ENCODE data around the gene ARHGEF16. TPM values are rescaled to one million over a fixed set of nuclear protein-coding genes. Genes with fewer than 3 reads are reported as not detected.

Gene ARHGEF16
- total RNA-seq, 1 experiment from 2014 or later: not detected

DNA sequence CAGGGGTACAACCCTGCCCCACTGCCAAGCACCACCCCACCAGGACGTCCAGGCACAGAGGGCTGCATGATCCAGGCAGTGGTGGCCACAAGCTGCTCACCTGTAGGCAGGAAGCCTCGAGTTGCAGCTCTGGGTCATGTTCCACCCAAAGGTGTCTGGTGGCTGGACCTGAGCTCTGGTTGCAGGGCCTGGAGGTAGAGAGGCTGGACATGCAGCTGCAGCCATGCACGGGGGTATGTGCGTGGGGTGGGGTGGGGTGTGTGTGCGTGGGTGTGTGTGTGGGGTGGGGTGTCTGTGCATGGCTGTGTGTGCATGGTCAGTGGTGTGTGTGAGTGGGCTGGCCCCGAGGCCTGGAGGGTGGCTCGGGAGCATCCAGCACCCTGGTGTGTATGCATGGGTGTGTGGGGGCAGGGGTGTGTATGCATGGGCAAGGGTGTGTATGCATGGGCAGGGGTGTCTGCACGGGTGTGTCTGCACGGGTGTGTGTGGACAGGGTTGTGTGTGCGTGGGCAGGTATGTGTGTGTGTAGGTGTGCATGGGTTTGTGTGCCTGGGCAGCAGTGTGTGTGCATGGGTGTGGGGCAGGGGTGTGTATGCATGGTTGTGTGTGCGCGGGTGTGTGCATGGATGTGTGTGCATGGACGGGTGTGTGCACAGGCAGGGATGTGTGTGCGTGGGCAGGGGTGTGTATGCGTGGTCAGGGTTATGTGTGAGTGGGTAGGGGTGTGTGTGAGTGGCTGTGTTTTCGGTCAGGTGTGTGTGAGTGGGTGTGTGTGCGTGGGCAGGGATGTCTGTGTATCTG is 15.6 kb downstream of the ARHGEF16 start:
- Histone ChIP-seq H3K9ac (ENCODE audit: low read length) (no peak overlapping the region), H3K4me2 (ENCODE audit: low read depth, low read length, poor library complexity, severe bottlenecking) (no peak overlapping the region), H3K36me3 (ENCODE audit: insufficient read depth, low read length) (no peaks in the 10 kb centered on the region), H3K9me2 (replicated peaks; ENCODE audit: insufficient read depth, low read length) (no peaks in the 10 kb centered on the region), H2AFZ (ENCODE audit: low read length) (no peak overlapping the region), H4K20me1 (ENCODE audit: insufficient read depth, low read depth, low read length) (no peaks in the 10 kb centered on the region), H3K27ac (ENCODE audit: low read length) (no peak overlapping the region), H3K4me1 (ENCODE audit: low read length) (no peaks in the 10 kb centered on the region), H3K9me3 (ENCODE audit: low read length) (no peaks in the 10 kb centered on the region), H3K4me3 (ENCODE audit: low read length) (no peak overlapping the region), H3K27me3 (ENCODE audit: low read length) (no peaks in the 10 kb centered on the region), H3K79me2 (ENCODE audit: low read length) (no peaks in the 10 kb centered on the region)
- no peak for DNase-seq

DNA sequence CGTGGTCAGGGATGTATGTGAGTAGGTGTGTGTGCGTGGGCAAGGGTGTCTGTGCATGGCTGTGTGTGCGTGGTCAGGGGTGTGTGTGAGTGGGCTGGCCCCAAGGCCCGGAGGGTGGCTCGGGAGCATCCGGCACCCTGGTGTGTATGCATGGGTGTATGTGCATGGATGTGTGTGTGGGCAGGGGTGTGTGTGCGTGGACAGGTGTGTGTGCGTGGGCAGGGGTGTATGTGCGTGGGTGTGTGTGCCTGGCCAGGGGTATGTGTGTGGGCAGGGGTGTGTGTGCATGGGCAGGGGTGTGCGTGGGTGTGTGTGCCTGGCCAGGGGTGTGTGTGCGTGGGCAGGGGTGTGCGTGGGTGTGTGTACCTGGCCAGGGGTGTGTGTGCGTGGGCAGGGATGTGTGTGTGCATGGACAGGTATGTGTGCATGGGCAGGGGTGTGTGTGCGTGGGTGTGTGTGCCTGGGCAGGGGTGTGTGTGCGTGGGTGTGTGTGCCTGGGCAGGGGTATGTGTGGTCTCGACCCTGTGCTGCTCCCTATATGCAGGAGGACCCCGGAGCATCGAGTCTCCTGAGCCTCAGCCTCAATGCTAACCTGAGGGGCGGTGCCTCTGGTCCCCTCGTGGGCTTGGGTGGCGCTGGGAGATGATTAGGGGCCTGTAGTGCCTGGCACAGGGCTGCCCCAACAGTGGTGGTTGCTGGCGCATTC is 16.3 kb downstream of the ARHGEF16 start:
- Histone ChIP-seq H3K27ac (ENCODE audit: low read length) (no peak overlapping the region), H3K9me2 (replicated peaks; ENCODE audit: insufficient read depth, low read length) (no peaks in the 10 kb centered on the region), H3K27me3 (ENCODE audit: low read length) (no peaks in the 10 kb centered on the region), H3K4me1 (ENCODE audit: low read length) (no peaks in the 10 kb centered on the region), H3K9ac (ENCODE audit: low read length) (no peak overlapping the region), H3K79me2 (ENCODE audit: low read length) (no peaks in the 10 kb centered on the region), H2AFZ (ENCODE audit: low read length) (no peak overlapping the region), H3K36me3 (ENCODE audit: insufficient read depth, low read length) (no peaks in the 10 kb centered on the region), H3K4me2 (ENCODE audit: low read depth, low read length, poor library complexity, severe bottlenecking) (no peak overlapping the region), H3K9me3 (ENCODE audit: low read length) (no peaks in the 10 kb centered on the region), H4K20me1 (ENCODE audit: insufficient read depth, low read depth, low read length) (no peaks in the 10 kb centered on the region), H3K4me3 (ENCODE audit: low read length) (no peak overlapping the region)
- DNase-seq: no peak

DNA sequence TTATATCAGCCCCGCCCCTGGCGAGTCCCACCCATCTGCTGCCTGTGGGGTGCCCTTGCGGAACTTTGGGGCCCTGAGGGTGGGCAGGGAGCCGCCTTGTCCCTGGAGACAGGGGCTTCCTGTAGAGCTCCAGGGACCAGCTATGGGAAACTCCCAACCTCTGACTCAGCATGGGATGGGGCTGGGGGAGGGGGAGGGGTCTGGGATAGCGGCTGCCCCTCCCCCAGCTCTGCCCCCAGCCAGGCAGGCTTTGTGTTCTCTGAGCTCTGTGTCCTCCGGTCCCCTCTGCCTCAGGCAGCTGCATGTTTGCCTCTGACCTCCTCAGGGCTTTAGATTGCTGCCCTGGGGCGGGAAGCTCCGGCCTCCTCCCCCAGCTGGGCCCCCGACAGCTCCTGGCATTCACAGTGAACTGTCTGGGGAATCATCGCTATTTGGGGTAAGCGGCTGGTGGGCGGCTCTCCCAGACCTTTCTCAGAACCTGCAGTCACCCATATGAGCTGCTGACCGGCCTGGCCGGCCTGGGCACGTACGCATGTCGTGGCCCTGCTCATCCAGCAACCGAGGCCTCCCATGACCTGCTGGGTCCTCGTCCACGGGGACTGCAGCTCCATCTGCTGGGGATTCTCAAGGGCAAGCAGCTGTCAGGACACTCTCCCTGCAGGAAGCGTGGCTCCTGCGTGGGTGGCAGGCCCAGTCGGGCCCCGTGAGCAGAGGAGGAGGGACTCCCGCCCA is 17.1 kb downstream of the ARHGEF16 start:
- H3K79me2 ChIP-seq (ENCODE audit: low read length): no peaks in the 10 kb centered on the region
- H3K4me2 ChIP-seq (ENCODE audit: low read depth, low read length, poor library complexity, severe bottlenecking): no peak overlapping the region

DNA sequence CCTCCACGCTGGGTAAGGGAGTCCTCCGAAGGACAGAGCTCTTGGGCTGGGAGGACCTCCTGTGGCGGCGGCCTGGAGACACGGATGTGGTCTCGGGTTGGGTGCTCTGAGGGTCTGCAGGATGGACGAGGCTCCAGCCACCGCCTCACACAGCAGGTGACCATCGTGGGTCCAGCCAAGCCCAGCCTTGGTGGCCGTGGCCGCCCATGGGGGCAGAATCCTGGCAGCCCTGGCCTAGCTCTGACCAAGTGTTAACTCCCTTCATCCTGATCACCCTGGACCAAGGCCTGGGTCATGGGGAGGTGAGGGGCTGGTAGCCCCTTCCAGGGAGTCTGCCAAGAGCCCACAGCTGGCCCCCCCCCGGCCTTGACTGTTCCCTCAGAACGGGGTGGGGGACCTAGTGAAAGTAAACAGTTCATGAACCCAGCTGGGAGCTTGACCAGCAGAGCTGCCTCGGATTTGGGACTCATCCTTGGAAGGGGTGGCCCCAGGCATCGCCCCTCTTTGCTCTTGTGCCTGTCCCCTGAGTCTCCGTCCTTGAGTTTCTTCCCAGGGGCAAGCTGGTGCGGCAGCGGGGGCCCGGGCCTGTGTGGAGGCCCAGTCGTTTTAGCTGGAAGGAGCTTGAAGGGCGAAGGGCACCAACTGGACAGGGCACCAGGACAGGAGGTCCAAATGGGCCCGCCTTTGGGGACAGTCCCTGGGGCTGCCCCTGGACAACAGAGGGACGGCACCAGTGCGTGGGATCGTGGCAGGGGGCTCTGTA is 17.8 kb downstream of the ARHGEF16 start:
- Histone ChIP-seq H3K27me3 (ENCODE audit: low read length) (no peaks in the 10 kb centered on the region), H3K36me3 (ENCODE audit: insufficient read depth, low read length) (no peaks in the 10 kb centered on the region), H3K4me3 (ENCODE audit: low read length) (no peak overlapping the region), H3K9ac (ENCODE audit: low read length) (no peak overlapping the region), H3K79me2 (ENCODE audit: low read length) (no peaks in the 10 kb centered on the region), H3K4me2 (ENCODE audit: low read depth, low read length, poor library complexity, severe bottlenecking) (no peak overlapping the region), H4K20me1 (ENCODE audit: insufficient read depth, low read depth, low read length) (no peaks in the 10 kb centered on the region), H2AFZ (ENCODE audit: low read length) (no peak overlapping the region), H3K9me2 (replicated peaks; ENCODE audit: insufficient read depth, low read length) (no peaks in the 10 kb centered on the region), H3K27ac (ENCODE audit: low read length) (no peak overlapping the region), H3K4me1 (ENCODE audit: low read length) (no peaks in the 10 kb centered on the region), H3K9me3 (ENCODE audit: low read length) (no peaks in the 10 kb centered on the region)
- no peak for DNase-seq

More for the DNA sequence above, 17.1 kb downstream of the ARHGEF16 start:
- Histone ChIP-seq H3K9ac (ENCODE audit: low read length) (no peak overlapping the region), H4K20me1 (ENCODE audit: insufficient read depth, low read depth, low read length) (no peaks in the 10 kb centered on the region), H3K27me3 (ENCODE audit: low read length) (no peaks in the 10 kb centered on the region), H2AFZ (ENCODE audit: low read length) (no peak overlapping the region), H3K4me1 (ENCODE audit: low read length) (no peaks in the 10 kb centered on the region), H3K4me3 (ENCODE audit: low read length) (no peak overlapping the region), H3K36me3 (ENCODE audit: insufficient read depth, low read length) (no peaks in the 10 kb centered on the region), H3K9me2 (replicated peaks; ENCODE audit: insufficient read depth, low read length) (no peaks in the 10 kb centered on the region), H3K27ac (ENCODE audit: low read length) (no peak overlapping the region), H3K9me3 (ENCODE audit: low read length) (no peaks in the 10 kb centered on the region)
- DNase-seq: no peak

DNA sequence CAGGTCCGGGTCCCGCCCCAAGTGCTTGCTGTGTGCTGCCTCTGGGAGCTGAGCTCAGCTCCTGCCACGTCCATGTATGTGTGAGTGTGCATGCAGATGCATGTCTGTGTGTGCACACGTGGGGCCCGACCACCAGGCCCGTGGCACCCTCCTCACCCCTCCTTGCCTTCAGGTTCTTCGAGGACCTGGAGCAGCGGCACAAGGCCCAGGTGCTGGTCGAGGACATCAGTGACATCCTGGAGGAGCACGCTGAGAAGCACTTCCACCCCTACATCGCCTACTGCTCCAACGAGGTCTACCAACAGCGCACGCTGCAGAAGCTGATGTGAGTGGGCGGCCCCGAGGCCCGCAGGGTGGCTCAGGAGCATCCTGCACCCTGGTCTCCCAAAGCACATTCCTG is 18.4 kb downstream of the ARHGEF16 start:
- H3K27ac ChIP-seq (ENCODE audit: low read length): no peak overlapping the region
- no peaks in the 10 kb centered on the region for H3K4me1 ChIP-seq (ENCODE audit: low read length)
- no peak overlapping the region for H3K4me3 ChIP-seq (ENCODE audit: low read length)
- H3K36me3 ChIP-seq (ENCODE audit: insufficient read depth, low read length): no peaks in the 10 kb centered on the region
- H3K27me3 ChIP-seq (ENCODE audit: low read length): no peaks in the 10 kb centered on the region
- H3K9ac ChIP-seq (ENCODE audit: low read length): no peak overlapping the region
- H3K4me2 ChIP-seq (ENCODE audit: low read depth, low read length, poor library complexity, severe bottlenecking): no peak overlapping the region
- no peaks in the 10 kb centered on the region for H3K9me2 ChIP-seq (replicated peaks; ENCODE audit: insufficient read depth, low read length)
- no peaks in the 10 kb centered on the region for H4K20me1 ChIP-seq (ENCODE audit: insufficient read depth, low read depth, low read length)
- DNase-seq: no peak
- no peaks in the 10 kb centered on the region for H3K79me2 ChIP-seq (ENCODE audit: low read length)
- no peak overlapping the region for H2AFZ ChIP-seq (ENCODE audit: low read length)
- H3K9me3 ChIP-seq (ENCODE audit: low read length): no peaks in the 10 kb centered on the region

DNA sequence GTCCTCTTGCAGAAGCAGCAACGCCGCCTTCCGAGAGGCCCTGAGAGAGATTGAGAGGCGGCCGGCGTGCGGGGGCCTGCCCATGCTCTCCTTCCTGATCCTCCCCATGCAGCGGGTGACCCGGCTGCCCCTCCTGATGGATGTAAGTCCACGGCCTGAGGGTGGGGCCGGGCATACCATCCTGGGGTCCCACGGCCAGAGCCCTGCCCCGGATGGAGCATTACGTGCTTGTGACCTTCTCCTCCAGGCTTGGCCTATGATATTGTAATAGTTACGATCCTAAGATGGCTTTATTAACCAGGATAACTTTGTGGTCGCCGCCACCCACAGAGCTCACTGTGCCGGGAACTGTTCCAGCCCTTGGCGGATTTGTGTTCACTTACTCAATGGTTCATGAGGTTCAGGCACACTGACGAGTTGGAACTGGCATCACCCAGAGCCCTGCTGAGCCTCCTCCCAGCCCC is 18.9 kb downstream of the ARHGEF16 start:
- no peak overlapping the region for H3K4me3 ChIP-seq (ENCODE audit: low read length)
- H3K9me3 ChIP-seq (ENCODE audit: low read length): no peaks in the 10 kb centered on the region
- H2AFZ ChIP-seq (ENCODE audit: low read length): no peak overlapping the region
- H3K27ac ChIP-seq (ENCODE audit: low read length): no peak overlapping the region
- no peaks in the 10 kb centered on the region for H3K27me3 ChIP-seq (ENCODE audit: low read length)
- no peak overlapping the region for H3K4me2 ChIP-seq (ENCODE audit: low read depth, low read length, poor library complexity, severe bottlenecking)
- no peak overlapping the region for H3K9ac ChIP-seq (ENCODE audit: low read length)
- no peaks in the 10 kb centered on the region for H3K36me3 ChIP-seq (ENCODE audit: insufficient read depth, low read length)
- no peaks in the 10 kb centered on the region for H3K4me1 ChIP-seq (ENCODE audit: low read length)
- no peaks in the 10 kb centered on the region for H3K9me2 ChIP-seq (replicated peaks; ENCODE audit: insufficient read depth, low read length)
- H3K79me2 ChIP-seq (ENCODE audit: low read length): no peaks in the 10 kb centered on the region
- no peaks in the 10 kb centered on the region for H4K20me1 ChIP-seq (ENCODE audit: insufficient read depth, low read depth, low read length)
- DNase-seq: no peak

DNA sequence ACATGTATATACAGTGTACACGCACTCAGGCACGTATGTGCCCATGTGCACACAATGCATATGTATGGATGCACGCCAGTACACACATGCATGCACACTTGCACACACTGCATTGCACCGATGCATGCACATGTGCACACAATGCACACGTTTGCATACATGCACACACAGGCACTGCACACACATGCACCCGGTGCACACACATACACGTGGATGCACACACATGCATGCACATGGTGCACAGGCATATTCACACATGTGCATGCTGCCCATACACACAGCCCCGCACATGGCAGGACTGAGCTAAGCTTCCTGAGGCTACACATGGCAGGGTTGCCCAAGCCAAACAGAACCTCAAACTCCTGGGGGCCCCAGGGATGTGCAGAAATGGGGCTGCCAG is 19.6 kb downstream of the ARHGEF16 start:
- H3K79me2 ChIP-seq (ENCODE audit: low read length): no peaks in the 10 kb centered on the region
- H3K9ac ChIP-seq (ENCODE audit: low read length): no peak overlapping the region
- no peak overlapping the region for H2AFZ ChIP-seq (ENCODE audit: low read length)
- no peaks in the 10 kb centered on the region for H3K9me2 ChIP-seq (replicated peaks; ENCODE audit: insufficient read depth, low read length)
- H4K20me1 ChIP-seq (ENCODE audit: insufficient read depth, low read depth, low read length): no peaks in the 10 kb centered on the region
- no peak overlapping the region for H3K4me2 ChIP-seq (ENCODE audit: low read depth, low read length, poor library complexity, severe bottlenecking)
- DNase-seq: no peak
- H3K4me1 ChIP-seq (ENCODE audit: low read length): no peaks in the 10 kb centered on the region
- no peaks in the 10 kb centered on the region for H3K36me3 ChIP-seq (ENCODE audit: insufficient read depth, low read length)
- no peak overlapping the region for H3K27ac ChIP-seq (ENCODE audit: low read length)
- no peaks in the 10 kb centered on the region for H3K9me3 ChIP-seq (ENCODE audit: low read length)
- H3K4me3 ChIP-seq (ENCODE audit: low read length): no peak overlapping the region
- H3K27me3 ChIP-seq (ENCODE audit: low read length): no peaks in the 10 kb centered on the region

Measured in Karpas-422 (cell line).